ENCODE results near the gene ZBTB38. TPM values are rescaled to one million over a fixed set of nuclear protein-coding genes. Genes with fewer than 3 reads are reported as not detected.
A peak's percentile ranks its signal among the peaks of the same experiment; 100 is the strongest.

The ZBTB38 gene
- total and polyA plus RNA-seq, 12 donors: 14.7 to 156 (median 128) TPM

GRCh38 chr3:141397996-141398395 is 29.7 kb downstream of the ZBTB38 start:
- intact Hi-C loops (cut with DNase I): no loop called here
- Histone ChIP-seq H3K27ac (no peak overlapping the region), H3K9me3 (peaks cover 0 to 12% (median 0%) of the 10 kb centered on the region in 11 donors), H3K4me3 (no peak overlapping the region), H3K36me3 (peaks cover 0 to 35% (median 14%) of the 10 kb centered on the region in 9 donors), H3K4me1 (peaks cover 8 to 34% (median 31%) of the 10 kb centered on the region in 9 donors), H3K27me3 (no peaks in the 10 kb centered on the region)
- no peak for TF ChIP-seq CTCF (IDR thresholded peaks at IDR 0.05)
- DNase-seq (no peak), ATAC-seq (no peak)
- 98% methylated on average over 5 of the region's 5 CpGs for WGBS, 2 donors

- DNase-seq (no peak), ATAC-seq (no peak)
- H3K4me3 ChIP-seq: no peak overlapping the region
- H3K27me3 ChIP-seq: no peaks in the 10 kb centered on the region
- peak overlapping the region in 7 of 10 donors; percentile 97 to 99 (median 99) for H3K27ac ChIP-seq
- peaks cover 0 to 12% (median 0%) of the 10 kb centered on the region in 11 donors for H3K9me3 ChIP-seq
- TF ChIP-seq CTCF (IDR thresholded peaks at IDR 0.05): no peak
- peaks cover 0 to 42% (median 16%) of the 10 kb centered on the region in 9 donors for H3K36me3 ChIP-seq
- peaks cover 8 to 46% (median 42%) of the 10 kb centered on the region in 9 donors for H3K4me1 ChIP-seq
- WGBS, 2 donors: 72 to 74% methylated on average over 2 of the region's 2 CpGs
- intact Hi-C loops (cut with DNase I): no loop called here
These were observed 30.9 kb downstream of the ZBTB38 start for GRCh38 chr3:141399200-141399599.

- ATAC-seq: no peak
- DNase-seq: no peak
- WGBS, 2 donors: 80 to 81% methylated on average over 5 of the region's 5 CpGs
- H3K9me3 ChIP-seq: peaks cover 0 to 12% (median 0%) of the 10 kb centered on the region in 11 donors
- H3K27ac ChIP-seq: peak overlapping the region in 9 of 10 donors; percentile 51 to 99 (median 99)
- no peaks in the 10 kb centered on the region for H3K27me3 ChIP-seq
- no peak overlapping the region for H3K4me3 ChIP-seq
- intact Hi-C loops (cut with DNase I): loop anchor here in 5 of 10 donors (2.0 to 5.0 kb wide), 3 partner anchors 32 to 42 kb away; partner anchors contain the start of gene ZBTB38 (in 3 of the 5)
- H3K36me3 ChIP-seq: peaks cover 0 to 47% (median 28%) of the 10 kb centered on the region in 9 donors
- peaks cover 8 to 57% (median 51%) of the 10 kb centered on the region in 9 donors for H3K4me1 ChIP-seq
- TF ChIP-seq CTCF (IDR thresholded peaks at IDR 0.05): no peak
These were observed 32.0 kb downstream of the ZBTB38 start for GRCh38 chr3:141400073-141400971.

- Histone ChIP-seq H3K27me3 (no peaks in the 10 kb centered on the region), H3K4me3 (peak overlapping the region in 3 of 10 donors; percentile 66 to 86 (median 77)), H3K4me1 (peaks cover 8 to 65% (median 57%) of the 10 kb centered on the region in 9 donors), H3K36me3 (peaks cover 0 to 48% (median 28%) of the 10 kb centered on the region in 9 donors), H3K9me3 (peaks cover 0 to 10% (median 0%) of the 10 kb centered on the region in 11 donors), H3K27ac (peak overlapping the region in 9 of 10 donors; percentile 89 to 100 (median 99))
- 91 to 92% methylated on average over 1 of the region's 1 CpG for WGBS, 2 donors
- intact Hi-C loops (cut with DNase I): loop anchor here in 5 of 10 donors (1.0 to 5.0 kb wide), 4 partner anchors 9 to 41 kb away; partner anchors contain the start of gene ZBTB38 (in 3 of the 5)
- no peak for TF ChIP-seq CTCF (IDR thresholded peaks at IDR 0.05)
- ATAC-seq (no peak), DNase-seq (no peak)
These were observed 32.8 kb downstream of the ZBTB38 start for GRCh38 chr3:141401095-141401494.

All from heart right ventricle (tissue), 16 donors.